DMS53 treated with DMSO at 0.1 percent for 48 hours (cell line): ENCODE measurements around the gene FHDC1.

ENCODE experiments used
- DNase-seq: peaks from one replicate; lab custom pipeline; 2025; ENCODE audit not compliant: unreplicated experiment; lab: John Stamatoyannopoulos, UW

Gene FHDC1

DNA sequence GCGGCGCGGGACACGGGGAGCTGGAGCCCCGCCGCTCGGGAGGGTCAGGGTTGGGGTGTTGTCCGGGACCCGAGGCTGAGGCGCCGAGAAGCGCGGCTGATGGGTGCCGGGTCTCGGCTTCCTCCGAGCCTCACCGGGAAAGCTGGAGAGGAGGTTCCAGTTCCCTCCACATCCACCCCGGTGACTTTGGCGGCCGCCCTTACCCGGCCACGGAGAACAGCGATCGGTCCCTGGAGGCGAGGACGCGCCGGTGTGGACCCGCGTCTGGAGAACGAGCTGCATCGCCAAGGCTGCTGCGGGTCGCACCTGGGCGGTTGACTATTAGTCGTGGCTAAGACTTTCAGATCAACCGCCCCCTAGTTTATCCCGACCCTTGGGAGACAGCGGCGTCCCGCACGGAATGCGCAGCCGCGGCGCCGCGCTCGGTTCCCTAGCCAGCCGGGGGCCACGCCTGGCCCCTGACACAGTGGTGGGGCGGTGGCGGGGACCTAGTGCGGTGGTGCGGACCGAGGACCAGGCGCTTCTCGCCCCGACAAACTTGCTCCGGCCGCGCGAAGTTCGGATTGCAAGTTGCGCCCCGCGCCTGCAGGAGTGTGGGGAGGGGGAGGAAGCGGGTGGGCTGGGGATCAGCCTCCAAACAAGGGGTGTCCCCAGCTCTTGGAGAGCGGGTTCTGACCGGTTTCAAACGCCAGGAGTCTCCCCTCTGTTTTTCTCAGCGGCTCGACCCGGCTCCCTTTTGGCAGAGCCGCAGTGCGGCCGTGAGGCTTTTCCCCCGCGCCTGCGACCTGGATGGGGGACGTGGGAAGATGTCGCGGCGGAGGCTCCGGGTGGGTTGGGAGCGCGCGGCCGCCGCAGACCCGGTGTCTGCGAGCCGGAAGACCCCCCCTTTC lies 568 bp downstream of the FHDC1 start:
- no peak for DNase-seq

DNA sequence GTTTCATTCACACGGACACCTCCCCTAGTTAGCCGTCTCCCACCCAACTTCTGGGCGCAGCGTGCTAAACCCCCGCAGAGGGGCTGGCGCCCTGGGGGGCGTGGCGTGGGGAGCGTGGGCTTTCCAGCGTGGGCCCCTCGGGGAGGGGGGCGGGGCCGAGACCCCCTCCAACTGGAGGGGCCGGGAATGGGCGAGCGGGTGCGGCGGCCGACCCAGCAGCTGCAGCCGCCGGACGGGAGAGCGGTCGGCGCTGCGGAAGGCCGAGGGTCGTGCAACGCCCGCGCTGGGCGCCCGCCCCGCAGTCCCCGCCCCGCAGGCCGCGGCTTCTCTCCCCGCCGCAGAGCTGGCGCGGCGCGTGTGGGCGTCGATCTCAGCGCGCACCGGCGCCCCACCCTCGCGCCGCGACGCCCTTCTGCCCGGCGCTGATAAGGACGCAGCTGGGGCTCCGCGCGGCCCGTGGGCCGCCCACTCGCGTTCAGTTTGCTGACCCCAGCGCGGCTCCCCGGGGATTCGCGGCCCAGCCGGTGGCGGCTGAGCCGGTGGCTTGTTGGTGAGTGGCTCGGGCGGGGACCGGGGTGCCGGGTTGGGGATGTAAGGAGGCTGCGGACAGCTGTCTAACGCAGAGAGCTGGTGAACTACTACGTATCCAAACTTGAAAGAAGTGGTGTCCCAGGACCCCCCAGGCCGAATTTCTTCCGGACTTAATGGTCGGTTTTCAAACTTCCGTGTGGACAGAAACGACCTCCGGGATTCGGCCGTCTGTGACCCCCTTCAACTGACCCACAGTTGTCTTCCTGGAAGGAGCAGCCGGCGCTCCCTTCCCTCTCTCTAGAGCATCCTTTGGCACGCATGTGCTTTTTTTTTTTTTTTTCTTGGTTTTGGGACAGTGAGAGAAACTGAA lies 1.5 kb downstream of the FHDC1 start:
- no peak for DNase-seq

DNA sequence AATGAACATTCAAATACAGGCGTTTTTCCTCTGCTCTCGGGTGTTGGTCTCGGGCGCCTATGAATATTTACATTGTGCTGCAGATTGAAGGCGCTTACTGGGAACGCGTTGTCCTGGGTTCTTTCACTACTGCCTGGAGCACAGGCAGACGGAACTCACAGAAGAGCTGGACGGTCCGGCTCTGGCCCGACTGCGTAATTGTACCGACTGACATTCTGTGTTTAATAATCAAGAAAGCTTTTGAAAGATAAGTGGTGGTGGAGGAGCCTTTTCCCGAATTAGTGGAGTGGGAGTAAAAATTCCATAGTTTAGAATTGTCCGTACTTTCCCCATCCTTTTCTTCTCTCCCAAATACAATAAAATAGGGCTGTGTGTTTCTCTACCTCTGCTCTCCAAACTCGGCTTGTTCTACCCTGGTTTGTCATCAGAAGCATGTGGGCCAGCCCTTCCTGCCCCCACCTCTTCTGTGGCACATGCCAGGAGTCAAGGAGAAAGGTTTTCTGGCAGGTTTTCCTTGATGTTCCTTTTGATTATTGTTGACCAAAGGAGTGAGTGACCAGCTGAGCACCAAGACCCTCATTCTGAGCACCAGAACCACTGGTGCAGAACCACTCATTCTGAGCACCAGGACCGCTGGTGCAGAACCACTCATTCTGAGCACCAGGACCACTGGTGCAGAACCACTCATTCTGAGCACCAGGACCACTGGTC lies 2.3 kb downstream of the FHDC1 start:
- DNase-seq = peak; percentile 6

DNA sequence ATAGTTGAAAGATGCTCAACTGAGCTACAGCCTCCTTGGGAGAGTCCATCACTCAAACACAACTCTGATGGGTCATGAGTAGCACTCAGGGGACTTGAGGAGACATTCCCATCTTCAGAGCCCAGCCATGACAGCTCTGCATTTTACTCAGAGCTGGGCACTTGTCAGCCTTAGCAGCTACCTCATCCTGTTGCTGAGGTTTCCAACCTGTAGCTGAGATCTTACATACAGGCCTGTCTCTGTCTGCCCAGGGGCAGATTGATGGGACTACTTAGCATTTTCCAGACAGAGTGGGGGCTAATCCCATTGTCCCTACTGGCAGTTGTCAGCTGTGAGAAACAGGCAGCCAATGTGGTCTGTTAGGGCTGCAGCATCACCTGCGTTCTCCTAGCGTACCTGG lies 3.5 kb downstream of the FHDC1 start:
- DNase-seq = no peak

DNA sequence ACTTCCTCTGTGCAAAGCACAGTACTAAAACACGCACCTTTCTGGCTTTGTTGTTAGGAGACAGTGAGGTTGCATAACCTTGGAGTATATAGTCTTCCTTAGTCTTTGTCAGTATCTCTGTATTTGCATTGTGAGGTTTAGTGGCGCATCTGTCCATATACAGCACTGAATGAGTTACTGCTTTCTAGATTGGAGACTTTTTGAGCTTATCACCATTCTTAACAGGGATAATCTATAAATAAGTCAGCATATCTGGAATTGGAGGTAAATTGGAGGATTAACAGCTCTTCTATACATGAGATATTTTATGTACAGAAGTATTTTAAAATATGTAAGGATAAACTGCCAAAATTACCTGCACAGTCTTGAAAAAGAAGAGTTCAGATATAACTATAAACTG lies 4.3 kb downstream of the FHDC1 start:
- DNase-seq = no peak

DNA sequence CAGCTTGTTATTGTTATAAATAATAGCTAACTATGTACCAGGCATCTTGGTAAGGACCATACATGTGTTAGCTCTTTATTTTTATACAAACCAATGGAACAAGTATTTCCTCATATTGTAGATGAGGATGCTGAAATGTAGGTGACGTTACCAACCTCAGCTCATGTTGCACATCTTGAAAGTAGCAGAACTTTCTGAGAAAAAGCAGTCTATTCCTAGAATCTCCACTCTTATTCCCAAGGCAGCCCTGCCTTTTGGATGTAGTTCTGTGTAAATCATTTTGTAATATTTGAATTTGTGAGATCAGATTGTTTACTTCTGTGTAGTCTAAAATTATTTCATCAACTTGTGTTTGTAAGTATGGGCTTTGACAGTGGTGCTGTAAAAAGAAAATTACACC lies 5.3 kb downstream of the FHDC1 start:
- DNase-seq = no peak

DNA sequence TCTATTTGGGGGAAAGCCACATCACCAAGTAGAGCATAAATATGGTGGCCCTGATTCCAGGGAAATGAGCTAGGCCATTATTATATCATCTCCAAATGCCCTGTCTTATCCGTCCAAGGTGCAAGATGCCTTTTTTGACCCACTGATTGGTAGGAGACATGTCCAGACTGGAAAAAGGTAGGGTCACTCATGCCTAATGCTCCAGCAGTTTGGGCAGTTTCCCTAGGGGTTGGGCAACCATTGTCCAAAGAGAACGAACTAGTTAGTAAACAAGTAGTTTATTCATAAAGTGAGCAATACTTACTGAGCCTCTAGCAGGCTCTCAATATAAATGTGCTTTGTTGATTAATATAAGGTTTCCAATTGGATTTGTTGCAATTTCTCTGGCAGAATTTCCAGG lies 6.2 kb downstream of the FHDC1 start:
- no peak for DNase-seq

DNA sequence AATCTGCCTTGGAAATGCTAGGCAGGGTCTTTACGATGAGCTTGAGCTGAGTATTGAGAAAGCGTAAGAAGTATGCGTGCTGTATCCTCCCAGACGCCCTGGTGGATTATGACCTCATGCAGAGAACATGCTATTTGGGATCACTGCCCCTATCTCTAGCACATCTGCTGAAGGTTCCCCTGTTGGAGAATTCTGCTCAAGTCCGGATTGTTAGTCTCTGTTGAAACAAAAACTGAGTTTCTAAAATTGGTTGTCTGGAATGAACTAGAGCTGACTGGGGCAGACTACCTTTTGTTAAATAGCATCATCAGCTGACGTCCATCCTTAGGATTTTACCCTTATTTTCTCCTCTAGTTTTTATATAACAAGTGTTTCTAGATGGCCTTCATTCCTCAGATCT lies 7.5 kb downstream of the FHDC1 start:
- no peak for DNase-seq

DNA sequence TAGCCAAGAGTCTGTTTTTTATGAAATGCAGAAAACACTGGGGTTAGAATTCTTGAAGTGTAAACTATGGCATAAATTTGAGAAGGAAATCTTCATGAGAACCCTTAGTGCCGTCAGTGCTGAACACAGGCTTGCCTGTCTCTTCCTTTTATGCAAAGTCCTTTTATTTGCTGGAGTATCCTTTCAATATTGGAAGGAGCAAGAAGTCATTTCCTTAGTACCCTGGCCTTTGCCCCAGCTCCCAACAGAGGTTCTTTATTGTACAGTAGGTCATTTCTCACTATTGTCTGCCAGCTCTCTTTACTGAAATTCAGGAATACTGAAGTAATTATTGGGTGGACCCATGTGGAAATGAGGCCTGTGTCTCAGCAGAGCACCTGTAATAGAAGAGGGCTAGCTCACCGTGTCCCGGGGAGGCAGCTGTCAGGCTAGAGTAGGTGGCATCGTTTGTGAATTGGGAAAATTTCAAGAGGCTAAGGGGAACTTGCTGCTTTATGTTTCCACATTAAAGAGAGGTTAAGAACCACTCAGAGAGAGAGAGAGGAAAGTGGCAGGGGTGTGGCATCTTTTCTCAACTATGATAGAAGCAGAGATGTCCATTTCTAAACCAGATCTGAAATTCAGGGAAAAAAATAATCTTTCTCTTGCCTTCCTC lies 8.7 kb downstream of the FHDC1 start:
- DNase-seq = no peak

DNA sequence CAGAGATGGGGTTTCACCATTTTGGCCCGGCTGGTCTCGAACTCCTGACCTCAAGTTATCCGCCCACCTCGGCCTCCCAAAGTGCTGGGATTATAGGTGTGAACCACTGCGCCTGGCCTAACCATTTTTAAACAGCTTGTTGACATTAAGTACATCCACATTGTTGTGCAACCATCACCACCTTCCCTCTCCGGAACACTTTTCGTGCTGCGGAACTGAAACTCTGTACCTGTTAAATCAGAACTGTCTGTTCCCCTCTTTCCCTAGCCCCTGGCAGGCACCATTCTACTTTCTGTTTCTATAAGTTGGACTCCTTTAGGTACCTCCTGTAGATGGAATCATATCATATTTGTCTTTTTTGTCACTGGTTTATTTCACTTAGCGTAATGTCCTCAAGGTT lies 9.5 kb downstream of the FHDC1 start:
- no peak for DNase-seq

DNA sequence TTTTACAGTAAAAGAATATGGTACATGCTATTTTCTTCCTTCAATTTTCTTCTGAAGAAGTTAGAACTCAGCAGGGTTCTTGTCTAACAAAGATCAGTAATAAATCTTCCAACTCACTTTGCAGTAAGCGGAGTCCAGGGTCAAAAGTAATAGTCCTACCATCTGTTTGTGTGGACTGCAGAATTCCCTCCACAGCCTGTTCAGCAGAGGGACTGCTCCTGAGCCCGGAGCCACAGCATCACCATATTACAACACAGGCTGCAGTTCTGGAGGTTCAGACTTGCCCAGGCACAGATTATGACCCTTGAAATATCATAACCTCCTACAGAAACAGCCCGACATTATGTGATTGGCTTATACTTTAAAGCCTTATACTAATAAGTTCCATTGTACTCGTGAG lies 10.3 kb downstream of the FHDC1 start:
- DNase-seq = no peak

DNA sequence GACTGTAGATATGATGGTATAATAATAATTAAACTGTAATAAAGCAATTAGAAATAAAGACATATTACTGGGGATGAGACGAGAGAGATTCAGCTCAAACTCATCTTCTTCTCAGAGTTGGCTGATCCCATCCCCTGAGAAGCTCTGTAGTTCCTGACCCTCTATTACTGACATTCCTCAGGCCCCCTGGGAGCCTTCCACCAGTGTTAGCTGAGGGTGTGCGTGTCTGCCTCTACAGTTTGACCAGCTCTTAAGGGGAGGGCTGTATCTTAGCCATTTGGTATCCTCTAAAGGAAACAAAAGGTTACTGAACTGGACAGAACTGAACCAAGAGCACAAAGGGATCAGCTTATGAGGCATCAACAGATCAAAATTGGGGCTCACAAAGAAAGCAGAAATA lies 11.2 kb downstream of the FHDC1 start:
- DNase-seq = no peak

DNA sequence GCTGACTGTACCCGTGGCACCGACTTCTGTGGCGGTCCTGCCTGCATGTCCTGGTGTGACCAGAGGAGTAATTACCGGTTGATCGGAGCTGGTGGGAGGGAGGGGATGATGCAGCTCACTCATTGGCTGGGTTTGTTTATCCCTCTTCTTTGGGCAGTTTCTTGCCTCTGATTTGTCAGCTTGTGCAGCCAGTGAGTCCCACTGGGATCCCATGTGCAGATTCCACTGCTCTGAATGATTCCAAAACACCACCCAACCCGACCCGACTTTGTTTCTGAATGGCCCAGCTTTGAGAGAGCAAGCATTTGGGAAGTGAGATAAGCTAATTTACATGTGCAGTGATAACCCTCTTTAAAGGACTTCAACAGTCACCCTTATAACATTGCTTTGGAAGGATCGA lies 13.8 kb downstream of the FHDC1 start:
- DNase-seq = no peak

DNA sequence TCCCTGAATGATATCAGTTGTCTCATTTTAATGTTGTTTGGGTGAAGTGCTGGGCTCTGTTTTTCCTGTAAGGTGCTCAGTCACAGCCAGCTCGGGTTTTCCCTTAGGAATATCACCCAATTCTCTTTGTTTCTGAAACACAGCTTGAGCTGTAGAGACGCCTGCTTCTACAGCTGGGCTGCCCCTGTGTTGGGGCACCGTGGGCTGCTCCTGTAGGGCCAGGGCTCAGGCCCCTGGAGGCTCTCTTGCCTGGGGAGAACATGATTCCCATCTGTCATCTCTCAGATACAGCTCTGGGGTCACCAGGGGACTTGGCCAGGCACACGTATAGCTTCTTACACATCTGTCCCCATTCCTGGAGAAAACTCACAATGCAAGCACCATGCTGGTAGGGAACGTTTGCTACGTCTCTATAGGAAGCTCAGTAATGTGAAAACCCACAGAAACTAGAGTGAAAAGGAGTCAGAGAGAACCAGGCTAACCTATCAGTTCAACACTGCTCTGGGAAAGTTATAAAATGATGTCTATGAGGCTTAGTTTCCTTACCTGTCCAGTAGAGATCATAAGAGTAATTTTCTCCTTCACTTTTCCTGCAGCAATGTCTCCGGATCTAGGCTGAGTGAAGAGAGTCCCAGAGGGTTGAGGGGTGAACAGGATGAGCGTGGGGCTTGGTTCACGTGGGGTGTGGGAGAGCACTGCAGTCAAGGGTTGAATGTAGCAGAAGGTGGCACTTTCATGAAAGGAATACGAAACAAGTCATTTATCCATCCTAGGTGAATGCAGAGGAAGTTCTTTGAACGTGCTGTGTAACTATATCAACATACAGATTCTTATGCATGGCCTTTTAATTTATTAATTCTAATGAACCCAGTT lies 14.5 kb downstream of the FHDC1 start:
- no peak for DNase-seq

DNA sequence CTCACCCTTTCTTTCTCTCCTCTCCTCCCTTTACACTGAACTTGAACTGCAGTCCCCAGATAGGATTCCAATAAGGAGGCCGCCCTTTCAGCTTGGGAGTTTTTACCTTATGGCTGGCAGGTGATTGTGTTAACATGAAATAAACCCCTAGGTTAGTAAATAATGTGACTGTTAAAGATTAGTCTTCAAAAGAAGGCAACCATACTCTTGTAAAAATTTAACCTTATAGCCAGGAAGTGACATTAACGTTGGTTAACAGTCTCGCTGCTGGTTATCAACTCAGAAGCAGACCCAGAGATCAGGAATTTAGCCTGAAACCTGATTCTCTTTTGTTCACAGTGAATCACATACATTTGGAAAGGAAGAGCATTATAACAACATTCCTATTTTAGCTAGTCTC lies 15.2 kb downstream of the FHDC1 start:
- no peak for DNase-seq

DNA sequence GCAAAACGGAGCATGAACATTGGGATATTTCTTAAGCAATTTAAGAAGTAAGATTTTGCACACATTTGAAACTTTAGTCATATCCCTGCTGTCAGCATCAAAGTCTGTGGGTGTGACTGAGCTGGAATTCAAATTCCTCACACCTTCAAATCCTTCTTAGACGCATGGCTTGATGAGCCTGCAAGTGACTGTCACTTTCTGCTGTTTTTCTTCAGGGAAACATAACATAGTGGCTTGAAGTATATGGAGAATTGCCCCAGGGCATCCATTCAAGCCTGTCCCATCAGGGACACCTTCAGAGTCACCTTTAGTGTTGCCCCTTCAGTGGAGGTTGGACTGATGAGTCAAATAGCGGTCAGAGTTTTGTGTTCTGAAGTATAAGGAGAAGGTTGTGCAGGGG lies 17.4 kb downstream of the FHDC1 start:
- DNase-seq = no peak

DNA sequence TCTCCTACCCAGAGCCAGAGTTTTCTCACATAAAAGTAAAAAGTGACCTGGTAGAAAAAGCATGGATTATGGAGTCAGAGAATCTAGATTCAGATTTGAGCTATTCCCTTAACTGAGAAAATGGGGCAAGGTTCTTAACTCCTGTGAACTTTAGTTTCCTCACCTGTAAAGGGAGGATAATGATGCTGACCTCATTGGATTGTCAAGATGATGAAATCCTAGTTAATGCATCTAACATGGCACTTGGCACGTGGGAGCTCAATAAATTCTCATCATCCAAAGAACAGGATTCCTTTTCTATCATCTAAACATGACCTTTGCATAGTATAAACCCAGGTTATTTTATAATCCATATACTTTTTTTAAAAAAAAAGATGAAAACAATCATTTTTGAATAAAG lies 18.6 kb downstream of the FHDC1 start:
- no peak for DNase-seq

DNA sequence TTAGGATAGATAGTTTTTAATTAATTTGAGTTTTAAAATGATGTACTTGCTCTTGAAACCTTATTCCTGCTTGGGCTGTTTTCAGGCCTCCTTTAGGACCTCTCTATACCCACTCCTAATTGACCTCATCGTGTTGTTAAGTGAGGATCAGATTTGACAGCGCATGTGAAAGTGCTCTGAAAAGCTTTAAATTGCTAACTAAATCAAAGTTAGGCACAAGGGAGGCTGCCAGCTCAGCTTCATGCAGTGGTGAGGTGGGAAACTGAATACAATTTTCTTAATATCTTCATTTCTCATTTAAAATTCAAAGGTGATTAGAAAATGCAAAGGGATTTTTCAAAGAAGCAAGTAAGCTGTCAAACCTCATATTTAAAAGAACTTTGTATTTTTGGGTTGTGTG lies 20.0 kb downstream of the FHDC1 start:
- DNase-seq = no peak

DNA sequence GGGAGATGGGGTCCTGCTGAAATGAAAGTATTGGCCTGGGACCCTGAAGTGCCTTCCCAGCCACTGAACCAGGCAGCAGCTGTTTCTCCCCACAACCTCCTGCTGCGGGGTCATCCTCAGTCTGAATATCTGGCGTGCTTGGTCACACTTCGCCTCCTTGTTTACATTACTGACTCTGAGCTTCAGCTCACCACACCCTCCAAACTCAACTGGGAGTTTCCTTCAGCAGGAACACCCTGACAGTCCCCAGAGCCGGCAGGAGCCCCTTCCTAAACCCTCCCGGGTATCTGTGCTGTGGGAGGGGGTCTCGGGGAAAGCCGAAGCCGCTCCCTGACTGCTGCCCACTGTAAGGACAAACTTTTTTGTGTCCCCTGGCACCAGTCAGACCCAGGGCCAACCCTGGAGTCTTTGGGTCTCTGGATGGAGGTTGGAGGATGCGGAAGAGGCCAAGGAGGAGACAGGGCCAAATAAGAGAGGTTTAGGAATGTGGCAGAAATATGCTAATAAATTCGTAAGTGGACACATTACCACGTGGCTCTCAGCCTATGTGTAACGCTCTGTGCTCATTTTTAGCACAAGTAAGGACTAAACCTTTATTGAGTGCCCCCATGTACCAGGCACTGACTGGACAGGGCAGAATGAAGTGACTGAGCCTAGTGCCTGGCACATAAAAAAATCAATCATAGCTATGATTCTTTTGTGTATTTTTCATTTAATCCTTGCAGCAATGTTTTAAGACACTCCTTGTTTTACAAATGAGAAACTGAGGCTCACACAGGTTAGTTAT lies 20.7 kb downstream of the FHDC1 start:
- DNase-seq = no peak
